Thymus (tissue), 11 donors: Measurements from ENCODE around the gene MRGPRF. TPM values are rescaled to one million over a fixed set of nuclear protein-coding genes. Genes with fewer than 3 reads are reported as not detected.

ENCODE experiments used
- DNase-seq, 9 donors: peaks; one replicate each; pipeline ENCODE4 v3.0.0-alpha.2; 2013; ENCODE audit warnings: low spot score in 9 of 9, low read depth in 6 of 9, missing footprints in 1 of 9
- H3K27ac ChIP-seq, 2 donors: one replicate each; pipeline ENCODE4 v1.5.1; 2013; ENCODE audit warnings: control low read depth in 1 of 2, low read depth in 1 of 2, low read length in 1 of 2, mild to moderate bottlenecking in 1 of 2, moderate library complexity in 1 of 2
- H3K27me3 ChIP-seq, 2 donors: one replicate each; pipeline ENCODE4 v1.5.1; 2013; ENCODE audit warnings: low read length in 1 of 2; ENCODE audit not compliant: control insufficient read depth in 2 of 2, insufficient read depth in 1 of 2
- H3K36me3 ChIP-seq, 2 donors: one replicate each; pipeline ENCODE4 v1.5.1; 2013; ENCODE audit warnings: low read length in 1 of 2, mild to moderate bottlenecking in 1 of 2, moderate library complexity in 1 of 2; ENCODE audit not compliant: control insufficient read depth in 2 of 2, insufficient read depth in 2 of 2
- H3K4me1 ChIP-seq, 2 donors: one replicate each; pipeline ENCODE4 v1.5.1; 2013; ENCODE audit warnings: low read length in 2 of 2; ENCODE audit not compliant: control insufficient read depth in 2 of 2, insufficient read depth in 2 of 2
- H3K4me3 ChIP-seq, 2 donors: one replicate each; pipeline ENCODE4 v1.5.1; 2013; ENCODE audit warnings: low read length in 2 of 2, control low read depth in 1 of 2, mild to moderate bottlenecking in 1 of 2
- H3K9me3 ChIP-seq, 2 donors: one replicate each; pipeline ENCODE4 v1.5.1; 2013; ENCODE audit warnings: low read length in 1 of 2, mild to moderate bottlenecking in 1 of 2; ENCODE audit not compliant: control insufficient read depth in 2 of 2, insufficient read depth in 1 of 2
- WGBS: extraction: QIAGEN DNeasy Blood & Tissue Kit; methylation state at CpG from one replicate; pipeline ENCODE4 v1.1.7; 2013; 5-methylcytosine and 5-hydroxymethylcytosine counted together
- polyA plus RNA-seq: library from polyadenylated mRNA; stranded (reverse); fragments of 200-250 nt; gene quantifications from one replicate; pipeline ENCODE4 v1.2.3, GENCODE V29; 2013
- total RNA-seq: library from RNA; stranded (reverse); fragments of 120-200 nt; gene quantifications from one replicate; pipeline ENCODE4 v1.2.4, GENCODE V29; 2013
- donor health status: healthy.

The MRGPRF gene
- total and polyA plus RNA-seq, 2 donors, result 0.57 to 4.7 TPM

DNA sequence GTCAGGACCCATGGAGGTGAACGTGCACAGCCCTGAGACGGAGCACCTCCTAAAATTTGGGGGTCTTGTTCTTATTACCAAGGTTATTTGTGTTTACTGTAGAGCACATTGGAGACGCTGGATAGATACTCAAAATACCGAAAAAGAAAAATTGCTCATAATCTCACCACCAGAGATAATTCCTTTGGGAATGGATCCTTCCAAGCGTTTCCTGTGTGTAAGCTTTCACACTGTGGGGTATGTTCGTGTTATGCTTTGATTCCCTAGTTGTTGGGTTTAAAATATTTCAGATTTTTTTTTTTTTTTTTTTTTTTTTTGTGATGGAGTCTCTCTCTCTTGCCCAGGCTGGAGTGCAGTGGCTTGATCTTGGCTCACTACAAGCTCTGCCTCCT, 18.2 kb downstream of the MRGPRF start:
- no peak for DNase-seq
- Histone ChIP-seq H3K27me3 (peaks cover 0 to 24% of the 10 kb centered on the region in 2 donors), H3K36me3 (no peaks in the 10 kb centered on the region), H3K27ac (no peak overlapping the region), H3K4me3 (no peak overlapping the region), H3K4me1 (no peaks in the 10 kb centered on the region), H3K9me3 (no peaks in the 10 kb centered on the region)
- WGBS, result 88% methylated on average over 6 of the region's 6 CpGs

DNA sequence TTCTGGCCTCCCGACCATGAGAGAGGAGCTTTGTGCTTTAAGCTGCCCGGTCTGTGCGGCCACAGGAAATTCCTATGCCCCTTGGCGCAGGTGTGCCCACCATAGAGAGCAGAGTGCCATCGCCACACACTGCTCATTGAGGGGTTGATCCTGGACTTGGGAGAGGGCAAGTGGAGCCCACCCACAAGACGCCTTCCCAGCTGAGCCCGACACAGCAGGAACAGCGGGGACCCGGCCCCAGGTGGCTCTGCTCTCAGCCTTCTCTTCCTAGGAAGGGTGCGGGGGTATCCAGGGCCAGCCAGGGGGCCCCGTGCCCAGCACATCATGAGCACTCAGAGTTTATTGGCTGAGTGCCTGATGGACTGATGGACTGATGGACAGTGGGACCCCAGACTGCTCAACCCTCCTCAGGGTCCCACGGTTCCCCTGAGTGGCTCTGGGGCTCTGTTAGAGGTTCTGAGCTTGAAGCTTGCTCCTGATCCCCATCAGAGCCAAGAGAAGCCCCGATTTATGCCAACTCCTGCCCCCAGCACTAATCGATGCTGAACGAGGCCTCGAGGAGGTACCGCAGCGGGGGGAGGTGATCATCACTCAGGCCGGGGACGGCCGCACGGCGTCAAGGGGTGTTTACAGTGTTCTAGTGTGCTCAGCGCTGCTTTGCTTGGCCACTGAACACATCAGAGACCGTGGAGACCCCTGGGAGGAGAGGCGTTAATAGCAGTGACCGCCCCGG, 18.7 kb downstream of the MRGPRF start:
- no peaks in the 10 kb centered on the region for H3K9me3 ChIP-seq
- H3K4me3 ChIP-seq, result no peak overlapping the region
- H3K36me3 ChIP-seq, result no peaks in the 10 kb centered on the region
- H3K27me3 ChIP-seq, result peaks cover 0 to 24% of the 10 kb centered on the region in 2 donors
- no peaks in the 10 kb centered on the region for H3K4me1 ChIP-seq
- no peak for DNase-seq
- WGBS, result 89% methylated on average over 28 of the region's 28 CpGs
- H3K27ac ChIP-seq, result no peak overlapping the region

DNA sequence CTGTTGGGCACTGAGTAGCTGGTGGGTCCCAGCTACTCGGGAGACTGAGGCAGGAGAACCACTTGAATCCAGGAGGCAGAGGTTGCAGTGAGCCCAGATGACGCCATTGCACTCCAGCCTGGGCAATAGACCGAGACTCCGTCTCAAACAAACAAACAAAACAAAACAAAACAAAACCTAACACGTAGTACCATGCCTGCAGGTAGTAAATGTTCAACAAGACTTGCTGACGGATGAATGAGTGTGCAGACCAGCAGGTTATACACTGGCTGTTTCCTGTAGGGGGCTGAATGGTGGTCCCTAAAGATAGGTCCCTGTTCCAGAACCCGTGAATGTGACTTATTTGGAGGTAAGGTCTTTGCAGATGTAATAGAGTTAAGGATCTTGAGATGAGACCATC, 19.5 kb downstream of the MRGPRF start:
- 87% methylated on average over 7 of the region's 7 CpGs for WGBS
- Histone ChIP-seq H3K36me3 (no peaks in the 10 kb centered on the region), H3K27ac (no peak overlapping the region), H3K4me3 (no peak overlapping the region), H3K4me1 (no peaks in the 10 kb centered on the region), H3K9me3 (no peaks in the 10 kb centered on the region), H3K27me3 (peaks cover 0 to 22% of the 10 kb centered on the region in 2 donors)
- DNase-seq, result no peak

DNA sequence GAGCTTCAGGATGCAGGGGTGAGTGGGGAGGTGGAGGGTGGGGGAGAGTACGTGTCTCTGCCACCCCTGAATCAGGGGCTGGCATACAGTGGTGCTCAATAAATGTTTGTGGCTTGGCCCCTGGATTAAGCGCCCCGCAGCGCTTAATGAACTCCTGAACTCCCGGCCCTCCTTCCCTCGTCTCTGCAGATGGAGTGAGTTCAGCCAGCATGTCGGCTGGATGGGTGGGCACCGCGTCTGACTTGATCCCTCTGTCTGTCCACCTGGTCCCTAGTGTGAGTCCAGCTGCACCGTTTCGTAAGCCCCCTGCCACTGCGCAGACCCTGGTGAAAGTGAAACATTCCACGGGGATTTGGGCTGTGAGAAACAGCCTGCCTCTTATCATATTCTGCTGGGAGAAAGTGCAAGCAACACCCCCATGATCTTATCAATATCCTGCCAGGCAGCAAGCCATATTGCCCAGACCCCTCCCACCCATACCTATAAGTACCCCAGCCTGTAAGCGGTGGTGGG, 20.2 kb downstream of the MRGPRF start:
- Histone ChIP-seq H3K27me3 (peaks cover 0 to 19% of the 10 kb centered on the region in 2 donors), H3K4me3 (no peak overlapping the region), H3K27ac (no peak overlapping the region), H3K36me3 (no peaks in the 10 kb centered on the region), H3K9me3 (no peaks in the 10 kb centered on the region), H3K4me1 (no peaks in the 10 kb centered on the region)
- DNase-seq, result no peak
- 76% methylated on average over 14 of the region's 14 CpGs for WGBS

DNA sequence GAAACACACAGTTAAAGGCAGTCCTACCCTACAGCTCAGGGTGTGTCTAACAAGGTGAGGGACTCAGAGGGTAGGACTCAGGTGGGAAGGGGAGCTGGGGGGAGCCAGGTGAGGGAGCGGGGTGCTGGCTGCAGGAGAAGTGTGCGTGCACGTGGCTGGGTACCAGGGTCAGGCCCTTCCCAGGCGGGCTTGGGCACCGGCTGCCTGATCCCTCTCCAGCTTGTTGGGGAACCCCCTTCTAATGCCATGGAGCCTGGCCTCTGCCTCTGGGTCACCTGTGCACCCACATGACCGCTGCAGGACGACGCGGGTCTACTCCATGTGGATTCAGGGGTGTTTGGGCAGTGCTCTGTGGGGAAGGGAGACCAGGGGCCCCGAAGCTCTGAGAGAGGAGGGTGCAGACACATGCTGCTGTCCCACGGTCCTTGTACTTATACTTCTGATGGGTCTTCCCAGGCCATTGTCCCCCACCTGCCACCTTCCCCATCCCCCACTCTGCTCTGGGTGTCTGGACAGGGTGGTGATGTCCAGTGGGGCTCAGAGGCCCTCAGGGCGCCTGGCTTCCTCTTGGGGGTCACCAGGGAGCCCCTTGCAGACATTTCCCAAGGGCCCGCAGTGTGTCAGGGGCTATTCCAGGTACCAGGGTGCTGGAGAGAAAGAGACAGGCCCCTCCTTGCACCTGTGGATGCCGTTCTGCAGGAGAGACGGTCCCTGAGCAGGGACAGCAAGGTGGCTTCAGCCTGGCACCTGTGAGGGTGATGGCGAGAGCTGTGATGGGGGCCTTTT, 21.9 kb downstream of the MRGPRF start:
- peaks cover 0 to 19% of the 10 kb centered on the region in 2 donors for H3K27me3 ChIP-seq
- H3K4me3 ChIP-seq, result no peak overlapping the region
- H3K27ac ChIP-seq, result no peak overlapping the region
- H3K4me1 ChIP-seq, result no peaks in the 10 kb centered on the region
- peaks cover 0 to under 1% of the 10 kb centered on the region in 2 donors for H3K9me3 ChIP-seq
- 94% methylated on average over 16 of the region's 16 CpGs for WGBS
- no peak for DNase-seq
- H3K36me3 ChIP-seq, result no peaks in the 10 kb centered on the region

DNA sequence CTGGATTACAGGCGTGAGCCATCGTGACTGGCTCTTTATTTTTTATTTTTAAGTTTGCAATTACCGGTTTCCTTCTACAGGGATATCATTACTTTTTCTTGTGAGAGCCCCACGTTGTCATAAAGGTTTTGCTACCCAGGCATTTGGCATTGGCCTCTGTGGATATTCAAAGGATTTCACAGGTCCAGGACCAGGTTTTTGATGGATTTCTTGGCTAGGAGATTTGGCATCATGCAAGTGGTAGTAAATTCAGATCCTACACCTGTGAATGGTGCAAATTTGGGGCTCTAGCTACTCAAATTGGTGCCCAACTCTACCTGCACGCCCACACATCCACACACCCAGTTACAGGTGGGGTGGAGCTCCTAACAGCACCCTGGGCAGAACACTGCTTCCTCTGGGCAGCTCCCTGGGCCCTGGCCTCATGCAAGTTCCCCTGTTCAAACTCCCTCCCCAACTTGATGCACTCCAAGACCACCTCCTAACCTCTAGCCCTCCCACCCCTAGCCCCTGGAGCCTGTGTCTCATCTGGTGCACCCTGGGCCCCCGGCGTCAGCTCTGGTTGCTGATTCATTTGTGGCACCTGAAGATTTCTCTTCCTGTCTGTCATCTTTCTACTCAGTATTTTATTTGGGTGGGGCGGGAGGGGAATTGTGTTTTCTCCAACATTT, 23.0 kb downstream of the MRGPRF start:
- DNase-seq, result no peak
- H3K9me3 ChIP-seq, result peaks cover 0 to 2% of the 10 kb centered on the region in 2 donors
- H3K4me1 ChIP-seq, result no peaks in the 10 kb centered on the region
- no peaks in the 10 kb centered on the region for H3K36me3 ChIP-seq
- H3K27ac ChIP-seq, result no peak overlapping the region
- H3K4me3 ChIP-seq, result no peak overlapping the region
- H3K27me3 ChIP-seq, result peaks cover 0 to 19% of the 10 kb centered on the region in 2 donors
- WGBS, result 85% methylated on average over 8 of the region's 8 CpGs

DNA sequence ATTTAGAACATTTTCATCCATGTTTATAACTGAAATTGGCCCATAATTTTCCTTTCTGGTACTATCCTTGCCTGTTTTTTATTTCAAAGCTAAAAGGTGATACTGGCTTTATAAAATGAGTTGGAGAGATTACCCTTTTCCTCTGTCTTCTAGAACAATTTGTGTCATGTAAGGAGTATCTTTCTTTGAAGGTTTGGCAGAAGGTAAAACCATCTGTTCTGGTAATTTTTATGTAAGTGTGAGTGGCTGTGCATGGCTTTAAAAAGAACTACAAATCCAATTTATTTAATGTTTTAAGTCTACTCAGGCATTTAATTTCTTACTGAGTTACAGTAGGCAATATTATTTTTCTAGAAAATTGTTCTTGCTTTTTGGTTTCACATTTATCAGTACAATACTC, 24.6 kb downstream of the MRGPRF start:
- Histone ChIP-seq H3K27me3 (peaks cover 2 to 14% of the 10 kb centered on the region in 2 donors), H3K27ac (no peak overlapping the region), H3K9me3 (peaks cover 0 to 2% of the 10 kb centered on the region in 2 donors), H3K36me3 (no peaks in the 10 kb centered on the region), H3K4me1 (no peaks in the 10 kb centered on the region), H3K4me3 (no peak overlapping the region)
- DNase-seq, result no peak

DNA sequence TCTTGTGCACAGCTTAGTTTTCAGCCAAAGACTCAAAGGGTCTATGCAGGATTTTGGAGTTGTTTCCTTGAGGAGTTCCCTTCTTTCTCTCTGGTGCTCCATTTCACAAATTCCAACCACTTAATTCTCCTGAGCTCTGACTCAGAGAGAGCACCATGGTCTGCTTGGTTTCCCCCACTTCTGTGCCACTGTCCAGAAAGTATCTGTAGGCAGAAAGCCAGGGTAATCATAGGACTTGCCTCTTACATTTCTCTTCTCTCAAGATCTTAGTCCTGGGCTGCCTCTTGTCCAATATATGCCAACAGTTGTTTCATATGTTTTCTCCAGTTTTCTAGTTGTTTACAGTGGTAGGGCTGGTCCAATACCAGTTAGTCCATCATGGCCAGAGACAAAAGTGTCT, 25.8 kb downstream of the MRGPRF start:
- no peak for DNase-seq
- Histone ChIP-seq H3K36me3 (no peaks in the 10 kb centered on the region), H3K9me3 (peaks cover 0 to 2% of the 10 kb centered on the region in 2 donors), H3K27me3 (peaks cover 2 to 8% of the 10 kb centered on the region in 2 donors), H3K27ac (no peak overlapping the region), H3K4me3 (no peak overlapping the region), H3K4me1 (no peaks in the 10 kb centered on the region)

DNA sequence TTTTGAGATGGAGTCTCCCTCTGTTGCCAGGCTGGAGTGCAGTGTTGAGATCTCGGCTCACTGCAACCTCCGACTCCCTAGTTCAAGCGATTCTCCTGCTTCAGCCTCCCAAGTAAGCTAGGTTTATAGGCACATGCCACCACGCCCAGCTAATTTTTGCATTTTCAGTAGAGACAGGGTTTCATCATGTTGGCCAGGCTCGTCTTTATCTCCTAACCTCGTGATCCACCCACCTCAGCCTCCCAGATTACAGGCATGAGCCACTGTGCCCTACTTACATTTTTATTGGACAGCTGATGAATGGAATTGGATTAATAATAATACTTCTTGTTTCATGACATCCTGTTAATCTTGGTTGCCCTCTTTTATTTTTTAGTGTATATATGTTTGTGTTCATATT, 29.2 kb downstream of the MRGPRF start:
- no peak for DNase-seq
- H3K4me3 ChIP-seq, result no peak overlapping the region
- no peaks in the 10 kb centered on the region for H3K4me1 ChIP-seq
- no peaks in the 10 kb centered on the region for H3K36me3 ChIP-seq
- no peak overlapping the region for H3K27ac ChIP-seq
- H3K27me3 ChIP-seq, result peaks cover 2 to 9% of the 10 kb centered on the region in 2 donors
- 95% methylated on average over 6 of the region's 6 CpGs for WGBS
- peaks cover 0 to 2% of the 10 kb centered on the region in 2 donors for H3K9me3 ChIP-seq
